ENCODE results near the gene BABAM2.
"Not testable (repeated sequence)": the region's sequence is repeated elsewhere in the genome, so short reads cannot be mapped to it uniquely, and the experiment has no call there.

The BABAM2 gene

DNA sequence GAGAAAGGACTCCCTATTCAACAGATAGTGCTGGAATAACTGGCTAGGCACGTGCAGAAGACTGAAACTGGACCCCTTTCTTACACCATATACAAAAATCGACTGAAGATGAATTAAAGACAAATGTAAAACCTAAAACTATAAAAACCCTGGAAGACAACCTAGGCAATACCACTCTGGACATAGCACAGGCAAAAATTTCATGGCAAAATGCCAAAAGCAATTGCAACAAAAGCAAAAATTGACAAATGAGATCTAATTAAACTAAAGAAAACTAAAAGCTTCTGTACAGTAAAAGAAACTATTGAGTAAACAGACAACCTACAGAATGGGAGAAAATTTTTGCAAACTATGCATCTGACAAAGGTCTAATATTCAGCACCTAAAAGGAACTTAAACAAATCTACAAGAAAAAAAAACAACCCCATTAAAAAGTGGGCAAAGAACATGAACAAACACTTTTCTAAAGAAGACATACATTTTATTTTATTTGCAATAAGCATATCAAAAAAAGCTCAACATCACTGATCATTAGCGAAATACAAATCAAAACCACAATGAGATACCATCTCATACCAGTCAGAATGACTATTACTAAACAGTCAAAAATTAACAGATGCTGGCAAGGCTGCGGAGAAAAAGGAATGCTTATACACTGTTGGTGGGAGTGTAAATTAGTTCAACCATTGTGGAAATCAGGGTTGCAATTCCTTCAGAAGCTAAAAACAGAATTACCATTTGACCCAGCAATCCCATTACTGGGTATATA is 8.5 kb upstream of the BABAM2 start:
- H3K4me1 ChIP-seq (ENCODE audit: control insufficient read depth, insufficient read depth, low read length); H3K36me3 ChIP-seq (ENCODE audit: control insufficient read depth in 2 of 2, insufficient read depth in 1 of 2, low read length in 2 of 2); H3K9me3 ChIP-seq (ENCODE audit: control insufficient read depth, insufficient read depth, low read depth, low read length); H3K4me3 ChIP-seq (ENCODE audit: low read depth, low read length); H3K27ac ChIP-seq (ENCODE audit: extremely low read depth, low read depth, low read length): not testable (repeated sequence)
- ChIA-PET CTCF (interaction anchor here (0.6 kb wide), 2 partner anchors 27 to 303 kb away, joined by 3 to 6 read pairs; no protein-coding TSS in a partner anchor), POLR2A (interaction anchor here (1.1 kb wide), 1 partner anchor 9 kb away, joined by 3 read pairs; the partner anchor contains the start of genes BABAM2 and RBKS)

DNA sequence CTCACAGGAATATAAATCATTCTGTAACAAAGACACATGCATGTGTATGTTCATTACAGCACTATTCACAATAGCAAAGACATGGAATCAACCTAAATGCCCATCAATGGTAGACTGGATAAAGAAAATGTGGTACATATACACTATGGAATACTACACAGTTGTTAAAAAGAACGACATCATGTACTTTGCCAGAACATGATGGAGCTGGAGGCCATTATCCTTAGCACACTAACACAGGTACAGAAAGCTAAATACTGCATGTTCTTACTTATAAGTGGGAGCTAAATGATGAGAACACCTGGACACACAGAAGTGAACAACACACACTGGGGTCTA is 8.0 kb upstream of the BABAM2 start:
- ChIA-PET CTCF (interaction anchor here (0.6 kb wide), 1 partner anchor 304 kb away, joined by 3 read pairs; no protein-coding TSS in a partner anchor), POLR2A (interaction anchor here (1.1 kb wide), 1 partner anchor 8 kb away, joined by 3 read pairs; the partner anchor contains the start of genes BABAM2 and RBKS)
- not testable (repeated sequence) for H3K4me1 ChIP-seq (ENCODE audit: control insufficient read depth, insufficient read depth, low read length); H3K4me3 ChIP-seq (ENCODE audit: low read depth, low read length); H3K36me3 ChIP-seq (ENCODE audit: control insufficient read depth in 2 of 2, insufficient read depth in 1 of 2, low read length in 2 of 2); H3K9me3 ChIP-seq (ENCODE audit: control insufficient read depth, insufficient read depth, low read depth, low read length); H3K27ac ChIP-seq (ENCODE audit: extremely low read depth, low read depth, low read length)
- TF ChIP-seq ZNF146 (tag by site-specific recombination; IDR thresholded peaks at IDR 0.05) = peak; percentile 31; the same call in 1 of the 2 replicates

DNA sequence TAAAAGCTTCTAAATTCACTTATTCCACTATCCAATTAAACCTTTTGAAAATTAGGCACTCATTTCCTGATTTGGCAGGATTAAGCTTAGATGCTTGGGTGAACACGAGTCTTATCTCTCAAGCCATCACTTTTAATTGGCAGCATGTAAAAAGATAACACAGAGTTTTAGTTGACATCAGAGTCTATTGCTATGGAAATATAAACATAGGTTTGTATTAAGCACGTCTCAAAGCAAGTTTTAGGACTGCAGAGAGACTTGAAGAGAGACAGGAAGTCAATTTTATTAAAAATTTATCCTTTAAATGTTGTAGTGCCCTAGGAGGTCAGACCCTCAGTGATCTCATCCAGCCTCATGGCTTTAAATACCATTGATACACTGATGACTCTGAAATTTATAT is 5.9 kb upstream of the BABAM2 start:
- ChIA-PET CTCF (interaction anchor here (0.6 kb wide), 2 partner anchors 16 to 17 kb away, joined by 3 read pairs; no protein-coding TSS in a partner anchor), POLR2A (no interaction called here)
- TF ChIP-seq, protein P1, sequence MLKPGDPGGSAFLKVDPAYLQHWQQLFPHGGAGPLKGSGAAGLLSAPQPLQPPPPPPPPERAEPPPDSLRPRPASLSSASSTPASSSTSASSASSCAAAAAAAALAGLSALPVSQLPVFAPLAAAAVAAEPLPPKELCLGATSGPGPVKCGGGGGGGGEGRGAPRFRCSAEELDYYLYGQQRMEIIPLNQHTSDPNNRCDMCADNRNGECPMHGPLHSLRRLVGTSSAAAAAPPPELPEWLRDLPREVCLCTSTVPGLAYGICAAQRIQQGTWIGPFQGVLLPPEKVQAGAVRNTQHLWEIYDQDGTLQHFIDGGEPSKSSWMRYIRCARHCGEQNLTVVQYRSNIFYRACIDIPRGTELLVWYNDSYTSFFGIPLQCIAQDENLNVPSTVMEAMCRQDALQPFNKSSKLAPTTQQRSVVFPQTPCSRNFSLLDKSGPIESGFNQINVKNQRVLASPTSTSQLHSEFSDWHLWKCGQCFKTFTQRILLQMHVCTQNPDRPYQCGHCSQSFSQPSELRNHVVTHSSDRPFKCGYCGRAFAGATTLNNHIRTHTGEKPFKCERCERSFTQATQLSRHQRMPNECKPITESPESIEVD (tag by site-specific recombination; IDR thresholded peaks at IDR 0.05) = 0 out of 2 replicates have a peak, but pooled peaks have one; percentile 7
- TF ChIP-seq ZNF596 (tag by site-specific recombination; IDR thresholded peaks at IDR 0.05) = no peak
- Histone ChIP-seq H3K4me1 (ENCODE audit: control insufficient read depth, insufficient read depth, low read length) (peaks cover 8% of the 10 kb centered on the region; the same call in 1 of the 2 replicates), H3K36me3 (ENCODE audit: control insufficient read depth in 2 of 2, insufficient read depth in 1 of 2, low read length in 2 of 2) (no peaks in the 10 kb centered on the region), H3K9me3 (ENCODE audit: control insufficient read depth, insufficient read depth, low read depth, low read length) (no peaks in the 10 kb centered on the region), H3K27ac (ENCODE audit: extremely low read depth, low read depth, low read length) (no peak overlapping the region), H3K4me3 (ENCODE audit: low read depth, low read length) (no peak overlapping the region)

DNA sequence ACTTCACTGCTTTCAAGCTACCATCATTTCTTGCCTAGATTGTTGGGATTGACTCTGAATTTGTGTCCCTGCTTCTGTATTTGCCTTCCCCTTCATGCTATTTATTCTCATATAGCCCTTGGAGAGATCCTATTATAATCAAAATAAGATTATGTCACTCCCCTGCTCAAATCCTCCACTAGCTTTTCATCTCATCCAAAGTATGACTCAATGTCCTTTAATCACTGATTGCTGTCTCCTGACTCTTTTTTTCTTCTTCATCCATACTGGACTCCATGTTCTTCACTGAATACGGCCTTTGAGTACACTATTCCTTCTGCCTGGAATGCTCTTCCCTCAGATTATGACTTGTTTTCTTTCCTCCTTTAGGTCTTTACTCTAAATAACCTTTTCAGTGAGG is 5.3 kb upstream of the BABAM2 start:
- Histone ChIP-seq H3K36me3 (ENCODE audit: control insufficient read depth in 2 of 2, insufficient read depth in 1 of 2, low read length in 2 of 2) (no peaks in the 10 kb centered on the region), H3K4me1 (ENCODE audit: control insufficient read depth, insufficient read depth, low read length) (peaks cover 8% of the 10 kb centered on the region; the same call in 1 of the 2 replicates), H3K27ac (ENCODE audit: extremely low read depth, low read depth, low read length) (no peak overlapping the region), H3K4me3 (ENCODE audit: low read depth, low read length) (no peak overlapping the region), H3K9me3 (ENCODE audit: control insufficient read depth, insufficient read depth, low read depth, low read length) (no peaks in the 10 kb centered on the region)
- TF ChIP-seq BCL11A (tag by site-specific recombination; IDR thresholded peaks at IDR 0.05; ENCODE audit: low read depth) = no peak
- no peak for TF ChIP-seq ZNF792 (tag by site-specific recombination; IDR thresholded peaks at IDR 0.05)
- peak; percentile 45; the same call in 1 of the 2 replicates for TF ChIP-seq ZBTB17 (tag by site-specific recombination; IDR thresholded peaks at IDR 0.05)
- TF ChIP-seq ZNF266 (tag by site-specific recombination; IDR thresholded peaks at IDR 0.05; ENCODE audit: low read depth) = no peak
- TF ChIP-seq ZNF112 (tag by site-specific recombination; IDR thresholded peaks at IDR 0.05) = no peak
- no peak for TF ChIP-seq ZFP3 (tag by site-specific recombination; IDR thresholded peaks at IDR 0.05; ENCODE audit: low read depth)
- TF ChIP-seq BCL11B (tag by site-specific recombination; IDR thresholded peaks at IDR 0.05; ENCODE audit: low read depth) = no peak
- TF ChIP-seq MZF1 (tag by site-specific recombination; IDR thresholded peaks at IDR 0.05; ENCODE audit: borderline replicate concordance) = no peak
- CTCF ChIA-PET = interaction anchor here (0.6 to 0.7 kb wide), 3 partner anchors 16 to 157 kb away, joined by 3 to 4 read pairs (median 3); no protein-coding TSS in a partner anchor
- POLR2A ChIA-PET = no interaction called here

DNA sequence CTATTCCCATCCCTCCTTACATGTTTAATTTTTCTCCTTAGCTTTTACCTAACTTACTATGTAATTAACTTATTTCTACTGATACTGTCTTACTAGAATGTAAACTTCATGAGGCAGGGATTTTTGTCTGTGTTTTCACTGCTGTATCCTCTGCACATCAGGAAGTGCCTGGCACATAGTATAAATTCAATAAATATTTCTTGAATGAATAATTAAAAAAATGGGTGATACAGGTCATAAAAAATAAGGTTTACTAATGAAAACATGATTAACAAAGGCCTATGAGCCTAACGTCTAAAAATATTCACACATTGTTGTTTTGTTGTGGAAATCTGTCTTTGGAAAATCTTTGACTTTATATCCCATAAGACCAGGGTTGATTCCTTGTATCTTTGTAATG is 4.9 kb upstream of the BABAM2 start:
- Histone ChIP-seq H3K27ac (ENCODE audit: extremely low read depth, low read depth, low read length) (no peak overlapping the region), H3K4me3 (ENCODE audit: low read depth, low read length) (no peak overlapping the region), H3K9me3 (ENCODE audit: control insufficient read depth, insufficient read depth, low read depth, low read length) (no peaks in the 10 kb centered on the region), H3K36me3 (ENCODE audit: control insufficient read depth in 2 of 2, insufficient read depth in 1 of 2, low read length in 2 of 2) (no peaks in the 10 kb centered on the region), H3K4me1 (ENCODE audit: control insufficient read depth, insufficient read depth, low read length) (peaks cover 8% of the 10 kb centered on the region; the same call in 1 of the 2 replicates)
- CTCF ChIA-PET = interaction anchor here (0.7 kb wide), 1 partner anchor 157 kb away, joined by 4 read pairs; no protein-coding TSS in a partner anchor
- POLR2A ChIA-PET = no interaction called here
- TF ChIP-seq, protein P2, sequence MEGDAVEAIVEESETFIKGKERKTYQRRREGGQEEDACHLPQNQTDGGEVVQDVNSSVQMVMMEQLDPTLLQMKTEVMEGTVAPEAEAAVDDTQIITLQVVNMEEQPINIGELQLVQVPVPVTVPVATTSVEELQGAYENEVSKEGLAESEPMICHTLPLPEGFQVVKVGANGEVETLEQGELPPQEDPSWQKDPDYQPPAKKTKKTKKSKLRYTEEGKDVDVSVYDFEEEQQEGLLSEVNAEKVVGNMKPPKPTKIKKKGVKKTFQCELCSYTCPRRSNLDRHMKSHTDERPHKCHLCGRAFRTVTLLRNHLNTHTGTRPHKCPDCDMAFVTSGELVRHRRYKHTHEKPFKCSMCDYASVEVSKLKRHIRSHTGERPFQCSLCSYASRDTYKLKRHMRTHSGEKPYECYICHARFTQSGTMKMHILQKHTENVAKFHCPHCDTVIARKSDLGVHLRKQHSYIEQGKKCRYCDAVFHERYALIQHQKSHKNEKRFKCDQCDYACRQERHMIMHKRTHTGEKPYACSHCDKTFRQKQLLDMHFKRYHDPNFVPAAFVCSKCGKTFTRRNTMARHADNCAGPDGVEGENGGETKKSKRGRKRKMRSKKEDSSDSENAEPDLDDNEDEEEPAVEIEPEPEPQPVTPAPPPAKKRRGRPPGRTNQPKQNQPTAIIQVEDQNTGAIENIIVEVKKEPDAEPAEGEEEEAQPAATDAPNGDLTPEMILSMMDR (tag by site-specific recombination; IDR thresholded peaks at IDR 0.05) = no peak
- TF ChIP-seq ZNF664 (tag by site-specific recombination; IDR thresholded peaks at IDR 0.05) = 0 out of 2 replicates have a peak, but pooled peaks have one; percentile 38
